Stimulated activated CD8-positive, alpha-beta memory T cell treated with anti-CD3 and anti-CD28 coated beads, Interleukin-4, amount 100 ng/mL, for 4 hours (primary cell): ENCODE results near the gene NEMP1.
"Not testable (repeated sequence)": the region's sequence is repeated elsewhere in the genome, so short reads cannot be mapped to it uniquely, and the experiment has no call there.

Experiments
- DNase-seq, 2 donors: peaks; one replicate each; pipeline ENCODE4 v3.0.0-alpha.2; 2020; ENCODE audit warnings: low read depth in 2 of 2, low spot score in 1 of 2

The NEMP1 gene

GRCh38 chr12:57078519-57079404 lies at the start of gene NEMP1:
NEMP1 (minus strand) TSS chr12:57078791; CDS start chr12:57078745, 46 bp downstream.
- peak; percentile 88 to 92 for DNase-seq

- peak; percentile 56 to 60 for DNase-seq
These were observed 49.3 kb upstream of the NEMP1 start, which contains the start of gene LRP1 for GRCh38 chr12:57127726-57128518. LRP1 (plus strand) TSS chr12:57128483; CDS start chr12:57128965, 482 bp downstream.

- peak in 1 of 2 donors; percentile 62 for DNase-seq
These were observed 48.6 kb upstream of the NEMP1 start for GRCh38 chr12:57127101-57127725.

- no peak for DNase-seq
These were observed 48.0 kb upstream of the NEMP1 start for GRCh38 chr12:57126561-57126960.

- no peak for DNase-seq
These were observed 47.5 kb upstream of the NEMP1 start for GRCh38 chr12:57126061-57126460.

- DNase-seq, result peak; percentile 46 to 63
These were observed 45.8 kb upstream of the NEMP1 start for GRCh38 chr12:57124261-57124877.

- DNase-seq, result no peak
These were observed 45.2 kb upstream of the NEMP1 start for GRCh38 chr12:57123813-57124212.

GRCh38 chr12:57120718-57121117 lies 42.1 kb upstream of the NEMP1 start:
- DNase-seq, result not testable (repeated sequence)

- no peak for DNase-seq
These were observed 40.9 kb upstream of the NEMP1 start for GRCh38 chr12:57119294-57120085.

- DNase-seq, result no peak
These were observed 40.2 kb upstream of the NEMP1 start for GRCh38 chr12:57118711-57119271.

GRCh38 chr12:57116580-57117281 lies 38.1 kb upstream of the NEMP1 start:
- no peak for DNase-seq

- DNase-seq, result no peak
These were observed 34.1 kb upstream of the NEMP1 start for GRCh38 chr12:57112492-57113294.

GRCh38 chr12:57111031-57111734 lies 32.6 kb upstream of the NEMP1 start, which contains the start of gene STAT6:
STAT6 (minus strand) TSS chr12:57111362; CDS start chr12:57108278, 3,084 bp downstream.
- peak; percentile 62 to 74 for DNase-seq

GRCh38 chr12:57110104-57111030 lies 31.8 kb upstream of the NEMP1 start:
- peak; percentile 46 to 69 for DNase-seq

GRCh38 chr12:57109207-57110103 lies 30.9 kb upstream of the NEMP1 start:
- DNase-seq, result no peak
